Measurements from ENCODE around the gene PA2G4.
"Not testable (repeated sequence)": the region's sequence is repeated elsewhere in the genome, so short reads cannot be mapped to it uniquely, and the experiment has no call there.

PA2G4 gene

GRCh38 chr12:56104109-56104814, at the start of gene PA2G4:
PA2G4 (plus strand) TSS chr12:56104559; CDS start chr12:56104738, 179 bp downstream.
- DNase-seq (ENCODE audit: low read depth), result peak; percentile 97

GRCh38 chr12:56059964-56060363, 44.4 kb upstream of the PA2G4 start:
- DNase-seq (ENCODE audit: low read depth), result not testable (repeated sequence)

DNA sequence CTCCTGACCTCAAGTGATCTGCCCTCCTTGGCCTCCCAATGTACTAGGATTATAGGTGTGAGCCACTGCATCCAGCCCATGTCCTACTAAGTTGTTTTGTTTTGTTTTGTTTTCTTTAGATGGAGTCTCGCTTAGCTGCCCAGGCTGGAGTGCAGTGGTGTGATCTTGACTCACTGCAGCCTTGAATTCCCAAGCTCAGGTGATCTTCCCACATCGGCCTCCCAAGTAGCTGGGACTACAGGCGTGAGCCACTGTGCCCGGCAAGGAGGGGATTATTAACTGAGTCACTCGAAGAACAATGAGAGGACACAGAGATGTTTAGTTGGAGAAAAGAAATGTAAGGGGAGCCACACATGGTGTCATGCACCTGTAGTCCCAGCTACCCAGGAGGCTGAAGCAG, 42.4 kb upstream of the PA2G4 start:
- no peak for DNase-seq (ENCODE audit: low read depth)

DNA sequence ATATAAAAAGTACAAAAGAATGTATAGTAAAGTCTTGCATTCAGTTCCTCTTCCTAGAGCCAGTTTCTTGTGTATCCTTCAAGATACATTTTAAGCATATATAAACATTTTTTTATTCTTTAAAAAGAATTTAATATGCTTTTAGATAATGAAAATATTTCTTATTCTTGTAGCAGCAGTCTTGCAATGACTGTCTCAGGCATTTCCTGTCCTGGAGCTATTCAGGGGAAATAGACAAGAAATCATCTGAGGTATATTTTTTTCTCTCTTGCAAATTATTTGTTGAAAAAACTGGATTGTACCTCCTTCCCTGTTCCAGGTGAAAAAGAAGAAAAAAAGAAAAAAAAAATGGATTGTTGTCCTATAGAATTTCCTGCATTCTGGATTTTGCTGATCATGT, 41.4 kb upstream of the PA2G4 start:
- no peak for DNase-seq (ENCODE audit: low read depth)

DNA sequence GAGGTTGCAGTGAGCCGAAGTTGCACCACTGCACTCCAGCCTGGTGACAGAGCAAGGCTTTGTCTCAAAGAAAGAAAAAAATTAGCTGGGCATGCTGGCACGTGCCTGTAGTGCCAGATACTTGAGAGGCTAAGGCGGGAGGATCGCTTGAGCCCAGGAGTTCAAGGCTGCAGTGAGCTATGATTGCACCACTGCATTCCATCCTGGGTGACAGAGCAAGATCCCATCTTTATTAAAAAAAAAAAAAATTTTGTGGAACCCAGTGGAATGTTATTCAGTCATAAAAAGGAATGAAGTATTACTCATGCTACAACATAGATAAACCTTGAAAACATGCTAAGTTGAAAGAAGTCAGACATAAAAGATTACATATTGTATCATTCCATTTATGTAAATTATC, 32.7 kb upstream of the PA2G4 start:
- no peak for DNase-seq (ENCODE audit: low read depth)

DNA sequence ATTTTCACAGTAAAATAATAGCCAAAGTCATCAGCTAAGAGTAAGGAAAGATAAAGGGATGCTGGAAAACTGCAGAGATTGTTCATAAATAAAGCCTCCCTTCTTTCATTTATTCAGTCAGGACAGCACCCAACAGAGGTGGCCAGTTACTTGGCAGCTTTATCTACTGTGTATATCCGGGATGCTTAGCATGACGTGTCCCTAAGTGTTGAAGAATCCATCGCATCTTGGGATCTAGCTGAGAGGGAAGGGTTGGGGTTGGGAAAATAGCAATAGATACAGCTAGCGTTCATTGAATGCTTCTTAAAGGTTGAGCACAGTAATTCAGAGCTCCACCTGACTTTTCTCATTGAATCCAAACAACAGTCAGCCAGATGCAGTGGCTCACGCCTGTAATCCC, 30.0 kb upstream of the PA2G4 start:
- DNase-seq (ENCODE audit: low read depth), result no peak

DNA sequence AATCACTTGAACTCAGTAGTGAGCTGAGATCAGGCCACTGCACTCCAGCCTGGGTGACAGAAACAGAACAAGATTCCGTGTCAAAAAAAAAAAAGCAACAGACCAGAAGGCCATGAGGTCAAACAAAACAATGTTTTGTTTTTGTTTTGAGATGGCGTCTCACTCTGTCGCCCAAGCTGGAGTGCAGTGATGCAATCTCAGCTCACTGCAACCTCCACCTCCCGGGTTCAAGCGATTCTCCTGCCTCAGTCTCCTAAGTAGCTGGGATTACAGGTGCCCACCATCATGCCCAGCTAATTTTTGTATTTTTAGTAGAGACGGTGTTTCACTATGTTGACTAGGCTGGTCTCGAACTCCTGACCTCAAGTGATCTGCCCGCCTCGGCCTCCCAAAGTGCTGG, 26.4 kb upstream of the PA2G4 start:
- DNase-seq (ENCODE audit: low read depth), result not testable (repeated sequence)

DNA sequence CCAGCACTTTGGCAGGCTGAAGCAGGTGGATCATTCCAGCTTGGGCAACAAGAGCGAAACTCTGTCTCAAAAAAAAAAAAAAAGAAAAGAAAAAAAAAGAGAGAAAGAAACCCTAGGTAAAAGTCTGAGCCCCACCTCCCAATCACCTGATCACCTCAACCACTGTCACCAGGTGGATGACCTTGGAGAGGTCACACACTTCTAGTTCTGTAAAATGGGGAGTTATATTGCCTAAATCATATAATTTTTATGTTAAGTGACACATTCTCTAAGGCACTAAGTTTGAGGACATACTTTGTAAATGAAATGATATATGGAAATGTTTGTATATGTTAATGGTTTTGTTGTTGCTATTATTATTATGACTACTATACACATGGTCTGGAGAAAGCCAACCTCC, 25.9 kb upstream of the PA2G4 start:
- DNase-seq (ENCODE audit: low read depth), result no peak

- peak; percentile 58 for DNase-seq (ENCODE audit: low read depth)
Measured at GRCh38 chr12:56078931-56079722, 25.2 kb upstream of the PA2G4 start.

- DNase-seq (ENCODE audit: low read depth), result peak; percentile 45
Measured at GRCh38 chr12:56079723-56080555, 24.4 kb upstream of the PA2G4 start, which contains the start of gene ERBB3. ERBB3 (plus strand) TSS chr12:56080165; CDS start chr12:56080301, 136 bp downstream.

DNA sequence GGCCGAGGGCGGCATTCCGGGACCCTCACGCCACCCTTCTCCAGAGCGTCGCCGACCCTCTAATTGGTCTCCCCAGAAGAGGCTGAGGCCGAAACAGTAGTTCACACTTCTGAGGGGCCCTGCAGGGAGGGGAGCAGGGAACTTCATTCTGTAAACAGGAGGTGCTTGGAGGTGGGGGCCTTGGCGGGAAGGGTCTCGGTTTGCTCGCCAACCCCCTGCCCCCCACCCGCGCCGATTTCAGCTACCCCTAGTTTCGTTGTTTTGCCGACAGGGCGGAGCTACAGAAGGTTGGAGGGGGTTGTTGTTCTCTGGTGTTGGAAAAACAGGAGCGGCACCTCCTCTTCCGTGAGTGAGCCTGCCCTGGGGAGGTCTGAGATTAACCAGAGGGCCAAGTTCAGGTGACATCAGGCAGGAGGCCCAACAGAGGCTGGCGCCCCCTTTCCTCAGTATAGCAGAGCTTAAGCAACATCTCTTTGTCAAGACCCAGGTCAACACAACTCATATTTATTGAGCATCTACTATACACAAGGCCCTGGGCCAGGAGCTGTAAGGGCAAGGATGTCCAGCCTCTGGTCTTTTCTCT, 23.7 kb upstream of the PA2G4 start:
- no peak for DNase-seq (ENCODE audit: low read depth)

GRCh38 chr12:56081393-56082347, 22.7 kb upstream of the PA2G4 start:
- no peak for DNase-seq (ENCODE audit: low read depth)

DNA sequence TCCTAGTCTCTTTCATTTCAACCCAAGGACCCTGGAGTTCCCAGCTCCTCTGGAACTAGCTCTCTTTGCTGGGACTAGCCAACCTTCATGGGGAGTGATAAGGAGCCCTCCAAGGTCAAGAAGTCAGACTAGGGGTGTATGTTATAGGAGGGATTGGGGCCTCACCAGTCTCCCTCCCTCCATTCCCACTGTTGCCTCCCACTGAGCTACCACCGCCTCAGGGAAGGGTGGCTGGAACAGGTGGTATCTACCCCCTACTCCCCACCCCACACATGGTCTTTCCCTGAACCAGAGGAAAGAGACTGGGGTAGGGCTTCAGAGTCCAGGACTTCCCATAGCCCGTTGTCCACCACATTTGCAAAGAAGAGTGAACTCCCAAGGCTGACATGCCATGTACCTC, 22.0 kb upstream of the PA2G4 start:
- DNase-seq (ENCODE audit: low read depth), result no peak

DNA sequence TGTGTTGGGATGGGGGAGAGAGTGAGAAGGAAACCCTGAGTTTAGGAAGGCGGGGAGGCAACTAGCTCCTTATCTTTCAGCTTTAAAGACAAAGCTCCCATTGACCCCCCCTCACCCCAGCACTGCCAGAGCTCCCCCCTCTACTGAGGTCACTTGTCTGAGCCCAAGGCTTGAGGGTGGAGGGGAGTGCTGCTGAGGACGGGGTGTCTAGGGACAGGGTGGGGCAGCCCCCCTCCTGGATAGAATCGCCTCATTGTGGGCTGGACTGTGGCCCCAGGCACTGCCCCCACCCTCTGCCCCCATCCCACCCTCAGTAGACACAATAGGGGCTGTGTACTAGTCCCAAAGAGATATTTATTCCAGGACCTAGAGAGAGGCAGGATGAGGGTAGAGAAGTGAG, 21.4 kb upstream of the PA2G4 start:
- DNase-seq (ENCODE audit: low read depth), result no peak

GRCh38 chr12:56084958-56085543, 19.3 kb upstream of the PA2G4 start:
- DNase-seq (ENCODE audit: low read depth), result no peak

DNA sequence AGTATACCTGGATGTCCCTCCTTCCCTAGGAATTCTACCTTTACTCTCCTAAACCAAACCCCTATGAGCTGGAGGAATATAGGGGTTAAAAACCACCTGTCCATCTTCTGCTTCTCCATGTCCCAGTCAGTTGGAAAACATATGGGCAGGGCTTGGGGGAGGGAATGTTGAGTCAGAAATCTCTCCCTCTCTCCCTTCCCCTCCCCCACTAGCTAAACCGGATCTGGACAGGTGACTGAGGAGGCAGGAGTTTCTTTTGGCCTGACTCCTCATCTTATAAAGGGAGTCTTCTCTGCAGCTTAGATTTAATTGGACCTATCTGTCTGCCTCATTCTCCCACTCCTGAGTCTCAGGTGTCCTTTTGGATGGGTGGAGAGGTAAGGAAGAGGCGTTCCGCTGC, 18.3 kb upstream of the PA2G4 start:
- DNase-seq (ENCODE audit: low read depth), result no peak

- DNase-seq (ENCODE audit: low read depth), result no peak
Measured at GRCh38 chr12:56086608-56087007, 17.8 kb upstream of the PA2G4 start.

DNA sequence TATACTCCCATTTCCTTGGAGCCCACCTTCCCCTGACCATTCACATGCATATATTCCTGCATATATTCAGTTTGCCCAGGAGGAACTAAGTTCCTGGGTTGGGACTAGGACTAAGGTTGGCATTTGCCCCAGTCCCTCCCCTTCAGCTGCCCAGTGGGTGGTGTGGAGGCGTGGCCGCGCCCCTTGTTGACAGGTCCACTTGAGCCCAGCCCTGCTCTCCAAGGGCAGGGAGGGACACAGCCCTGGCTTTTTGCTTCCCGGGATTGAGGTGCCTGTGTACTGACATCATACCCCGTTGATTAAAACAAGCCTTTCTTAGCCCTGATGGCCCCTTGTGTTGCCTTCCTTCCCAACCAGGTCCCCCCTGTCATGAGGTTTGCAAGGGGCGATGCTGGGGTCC, 17.1 kb upstream of the PA2G4 start:
- DNase-seq (ENCODE audit: low read depth), result no peak

GRCh38 chr12:56097738-56098137, 6.6 kb upstream of the PA2G4 start:
- DNase-seq (ENCODE audit: low read depth), result no peak

GRCh38 chr12:56098592-56098991, 5.8 kb upstream of the PA2G4 start:
- DNase-seq (ENCODE audit: low read depth), result no peak

- DNase-seq (ENCODE audit: low read depth), result no peak
Measured at GRCh38 chr12:56099787-56100186, 4.6 kb upstream of the PA2G4 start.
